HepG2 (cell line): ENCODE results near the gene ADM. TPM values are rescaled to one million over a fixed set of nuclear protein-coding genes. Genes with fewer than 3 reads are reported as not detected.

Experiments
- ATAC-seq: fragments of 200-7000 bp; cut with Tn5 transposase; 3 replicates; pipeline ENCODE4 v1.9.1; 2020; ENCODE audit warnings: mild to moderate bottlenecking, moderate library complexity
- BruUV-seq: library from RNA; stranded (reverse); fragments of 400-500 nt; replicated peaks from 2 replicates; lab custom pipeline; 2021; lab: Mats Ljungman, UMichigan
- CTCF ChIA-PET: fragments of 300-600 bp; formaldehyde crosslinking; extraction: SDS; loops from one replicate; lab custom pipeline; 2021; ENCODE audit warnings: low total read pairs, inconsistent platforms, low intra/inter-chr PET ratio; lab: Yijun Ruan, JAX
- POLR2A ChIA-PET: fragments of 350-600 bp; sonication (Branson Sonifier 250); formaldehyde crosslinking; loops from one replicate; lab custom pipeline; 2020; ENCODE audit warnings: antibody characterized with exemption, inconsistent platforms; lab: Yijun Ruan, JAX
- DNase-seq: peaks from one replicate; pipeline ENCODE4 v3.0.0-alpha.2; 2015; ENCODE audit warnings: low spot score
- FAIRE-seq: peaks from 3 replicates; lab custom pipeline; 2011; peaks lifted over from hg19 to GRCh38; lab: Jason Lieb, UNC
- H2AFZ ChIP-seq: one replicate; pipeline ENCODE4 v1.6.1; 2011; ENCODE audit warnings: low read length, inconsistent platforms
- H3K27ac ChIP-seq: fragments of 300-600 bp; 3 replicates; pipeline ENCODE4 v1.8.0; 2011; ENCODE audit warnings: mixed run types, mild to moderate bottlenecking, mixed read lengths, low read length, inconsistent platforms; ENCODE audit not compliant: insufficient read depth; ENCODE audit errors: extremely low read length
- H3K27me3 ChIP-seq, 2 experiments: fragments of 200-600 bp in 1 of 2; 2 replicates in 1 of 2; 3 replicates in 1 of 2; pipeline versions ENCODE4 v1.6.0 to v1.8.0; 2011; ENCODE audit warnings: low read length in 2 of 2, mild to moderate bottlenecking in 2 of 2, moderate library complexity in 2 of 2, inconsistent platforms in 1 of 2; ENCODE audit not compliant: insufficient read depth in 2 of 2, control insufficient read depth in 1 of 2
- H3K36me3 ChIP-seq, 2 experiments: fragments of 200-600 bp in 1 of 2; replicated peaks in 1 of 2; 2 replicates in 1 of 2; 3 replicates in 1 of 2; pipeline versions ENCODE4 v1.5.1 to v1.8.0; 2011; ENCODE audit warnings: low read length in 2 of 2, inconsistent platforms in 1 of 2; ENCODE audit not compliant: insufficient read depth in 2 of 2, control insufficient read depth in 1 of 2
- H3K4me1 ChIP-seq: 2 replicates; pipeline ENCODE4 v1.5.1; 2012; ENCODE audit warnings: low read length, inconsistent platforms; ENCODE audit not compliant: insufficient read depth
- H3K4me2 ChIP-seq: 2 replicates; pipeline ENCODE4 v1.6.0; 2011; ENCODE audit warnings: low read depth, low read length, inconsistent platforms
- H3K4me3 ChIP-seq, 3 experiments: fragments of 200-600 bp in 1 of 3; sonication (generic), shearing (Covaris generic) in 1 of 3; replicated peaks in 1 of 3; 2 replicates each; pipeline ENCODE4 v1.5.1; 2011 to 2016; ENCODE audit warnings: low read length in 3 of 3, inconsistent platforms in 2 of 3, low read depth in 2 of 3, mild to moderate bottlenecking in 2 of 3, control low read depth in 1 of 3, mixed read lengths in 1 of 3; ENCODE audit not compliant: insufficient read depth in 1 of 3
- H3K79me2 ChIP-seq: one replicate; pipeline ENCODE4 v1.6.1; 2011; ENCODE audit warnings: low read length, inconsistent platforms; ENCODE audit not compliant: insufficient read depth
- H3K9ac ChIP-seq: 2 replicates; pipeline ENCODE4 v1.6.0; 2011; ENCODE audit warnings: mild to moderate bottlenecking, low read depth, low read length, inconsistent platforms; ENCODE audit not compliant: insufficient read depth
- H3K9me3 ChIP-seq: 2 replicates; pipeline ENCODE4 v1.5.1; 2012; ENCODE audit warnings: mild to moderate bottlenecking, low read length
- H4K20me1 ChIP-seq: 2 replicates; pipeline ENCODE4 v1.6.0; 2011; ENCODE audit warnings: inconsistent platforms, mild to moderate bottlenecking, low read length, moderate library complexity; ENCODE audit not compliant: insufficient read depth
- CBX5 ChIP-seq: sonication (generic); formaldehyde crosslinking; IDR thresholded peaks from 2 replicates; pipeline ENCODE4 v1.4.0; 2020; ENCODE audit warnings: missing genetic modification reagents, borderline replicate concordance
- CEBPZ ChIP-seq: IDR thresholded peaks from 2 replicates; pipeline ENCODE4 v1.6.1; 2012; ENCODE audit warnings: low read length, improper control_type of control experiment
- FOXK2 ChIP-seq: fragments of 450-650 bp; IDR thresholded peaks from 2 replicates; pipeline ENCODE4 v1.6.1; 2016
- GPBP1L1 ChIP-seq: sonication (generic); formaldehyde crosslinking; IDR thresholded peaks from 2 replicates; pipeline ENCODE4 v1.5.0; 2020; ENCODE audit warnings: mild to moderate bottlenecking, missing genetic modification reagents
- KLF15 ChIP-seq: sonication (generic); formaldehyde crosslinking; IDR thresholded peaks from 2 replicates; pipeline ENCODE4 v1.8.1; 2023; ENCODE audit warnings: borderline replicate concordance, mild to moderate bottlenecking, inconsistent platforms, missing genetic modification reagents, mixed read lengths
- MTA3 ChIP-seq: sonication (generic); formaldehyde crosslinking; IDR thresholded peaks from 2 replicates; pipeline ENCODE4 v1.4.0; 2020; ENCODE audit warnings: missing genetic modification reagents
- PLSCR1 ChIP-seq: sonication (generic); formaldehyde crosslinking; IDR thresholded peaks from 2 replicates; pipeline ENCODE4 v1.5.0; 2020; ENCODE audit warnings: missing genetic modification reagents, mild to moderate bottlenecking, borderline replicate concordance
- RBM39 ChIP-seq: fragments of 200-400 bp; formaldehyde crosslinking; IDR thresholded peaks from one replicate; pipeline ENCODE4 v1.6.1; 2018; ENCODE audit warnings: antibody characterized with exemption, mild to moderate bottlenecking, low read depth, low read length; ENCODE audit not compliant: poor library complexity, severe bottlenecking
- TBL1XR1 ChIP-seq: fragments of 150-350 bp; IDR thresholded peaks from 2 replicates; pipeline ENCODE4 v1.6.1; 2014; ENCODE audit warnings: borderline replicate concordance, low read length; ENCODE audit not compliant: partially characterized antibody
- ZNF549 ChIP-seq: sonication (generic); formaldehyde crosslinking; IDR thresholded peaks from 2 replicates; pipeline ENCODE4 v1.5.0; 2020; ENCODE audit warnings: missing genetic modification reagents
- ZNF607 ChIP-seq: sonication (generic); formaldehyde crosslinking; IDR thresholded peaks from 2 replicates; pipeline ENCODE4 v1.5.1; 2020; ENCODE audit warnings: missing genetic modification reagents, mild to moderate bottlenecking, borderline replicate concordance
- in situ Hi-C: cut with HindIII; loops from 2 replicates; pipeline ENCODE4 v1.10.0; 2017; ENCODE audit warnings: low pct_unique_long_range_greater_than_20kb; ENCODE audit not compliant: extremely low pct_ligation_motif_present
- intact Hi-C: fragments of 100-400 bp; cut with micrococcal nuclease; formaldehyde crosslinking; loops from one replicate; pipeline ENCODE4 v1.10.0; 2022; ENCODE audit not compliant: unreplicated experiment
- polyA plus RNA-seq, 8 experiments: library from polyadenylated mRNA; depleted of rRNA in 3 of 8; stranded (reverse) in 7 of 8; unstranded in 1 of 8; fragments of >200 nt; fragmentation: Illumina TruSeq in 4 of 8; extraction: Trizol in 4 of 8; gene quantifications; 2 replicates each; pipeline versions ENCODE4 v1.2.1 to v1.2.3, GENCODE V29; 2011 to 2016; ENCODE audit warnings: low read depth in 4 of 8, missing spikeins in 1 of 8, mixed read lengths in 1 of 8; ENCODE audit not compliant: insufficient read depth in 1 of 8
- total RNA-seq, 5 experiments: library from RNA; depleted of rRNA; stranded (reverse); fragments of >200 nt; fragmentation: Illumina TruSeq; extraction: Trizol; gene quantifications; 2 replicates each; pipeline ENCODE4 v1.2.3, GENCODE V29; 2016; ENCODE audit warnings: low read depth in 1 of 5

Gene ADM
- total and polyA plus RNA-seq, 2 of the 13 experiments (the other 11 are each of a cell fraction or from before 2014, with no cell fraction given), result 10.7 to 26.1 TPM

- TF ChIP-seq CEBPZ, result no peak
- TF ChIP-seq, all 625 proteins: peak for 0
Observed at GRCh38 chr11:10274726-10275125, 30.1 kb upstream of the ADM start (continued).

GRCh38 chr11:10275714-10276113 lies 29.2 kb upstream of the ADM start:
- H2AFZ ChIP-seq, result no peak overlapping the region
- no peak overlapping the region for H3K4me3 ChIP-seq
- no peaks in the 10 kb centered on the region for H3K27me3 ChIP-seq
- POLR2A ChIA-PET, result no interaction called here
- no peaks in the 10 kb centered on the region for H3K4me1 ChIP-seq
- no peaks in the 10 kb centered on the region for H3K36me3 ChIP-seq
- no TSS peak for BruUV-seq
- DNase-seq (no peak), ATAC-seq (no peak), FAIRE-seq (no peak)
- peaks cover 22% of the 10 kb centered on the region for H3K79me2 ChIP-seq
- H3K27ac ChIP-seq, result no peak overlapping the region
- no peak overlapping the region for H3K9ac ChIP-seq
- intact Hi-C loops (no loop called here), in situ Hi-C loops (no loop called here)
- no peaks in the 10 kb centered on the region for H4K20me1 ChIP-seq
- no peak overlapping the region for H3K4me2 ChIP-seq
- H3K9me3 ChIP-seq, result no peaks in the 10 kb centered on the region
- CTCF ChIA-PET, result no interaction called here
- no peak for TF ChIP-seq RBM39
- no peak for TF ChIP-seq FOXK2
- TF ChIP-seq ZNF549 (CRISPR knock-in tag), result no peak
- no peak for TF ChIP-seq ZNF607
- TF ChIP-seq TBL1XR1, result no peak
- no peak for TF ChIP-seq MTA3 (CRISPR knock-in tag)
- TF ChIP-seq KLF15 (CRISPR knock-in tag), result no peak
- TF ChIP-seq CBX5 (CRISPR knock-in tag), result no peak
- no peak for TF ChIP-seq GPBP1L1 (CRISPR knock-in tag)
- TF ChIP-seq PLSCR1, result no peak
